DOHH2 (cell line): ENCODE results near the gene COL18A1.

ENCODE experiments used
- CTCF ChIP-seq: fragments of 200-600 bp; sonication (generic); IDR thresholded peaks from one replicate; pipeline ENCODE4 v1.5.1; 2014; ENCODE audit warnings: antibody characterized with exemption, mild to moderate bottlenecking, low read depth, low read length; ENCODE audit not compliant: poor library complexity, severe bottlenecking
- EZH2phosphoT487 ChIP-seq: fragments of 200-600 bp; sonication (generic); IDR thresholded peaks from 2 replicates; pipeline ENCODE4 v1.6.1; 2017; ENCODE audit warnings: borderline replicate concordance, mild to moderate bottlenecking, antibody characterized with exemption, low read length, moderate library complexity, mixed read lengths

DNA sequence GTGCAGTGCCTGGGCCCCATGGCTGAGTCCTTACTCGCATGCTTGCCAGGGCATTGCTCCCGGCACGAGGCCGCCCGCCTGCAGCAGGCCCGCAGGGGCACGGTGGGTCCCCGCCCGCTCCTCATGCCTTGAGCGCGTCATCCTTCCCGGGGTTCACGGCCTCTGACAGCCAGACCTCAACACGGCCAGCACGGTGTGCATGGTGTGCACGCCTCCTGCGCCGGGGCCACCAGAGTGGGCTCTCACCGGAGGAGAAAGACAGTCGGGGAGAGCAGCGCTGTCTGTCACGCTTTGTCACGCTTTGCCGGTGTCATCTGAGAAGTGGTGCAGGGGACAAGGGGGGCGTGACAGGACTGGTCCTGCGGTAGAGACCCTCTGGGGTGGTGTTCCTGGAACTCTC is 11.9 kb upstream of the COL18A1 start:
- no peak for TF ChIP-seq CTCF
- no peak for TF ChIP-seq EZH2phosphoT487
